IMR-90 (cell line): Measurements from ENCODE around the gene CYTH1. TPM values are rescaled to one million over a fixed set of nuclear protein-coding genes. Genes with fewer than 3 reads are reported as not detected.

ENCODE experiments used
- ATAC-seq: fragments of 200-7000 bp; cut with Tn5 transposase; 2 replicates; pipeline ENCODE4 v1.9.1; 2020; ENCODE audit warnings: low read depth, mild to moderate bottlenecking, moderate library complexity
- BruUV-seq: library from RNA; stranded (reverse); fragments of 400-500 nt; replicated peaks from 2 replicates; lab custom pipeline; 2021; lab: Mats Ljungman, UMichigan
- CTCF ChIA-PET: fragments of 300-600 bp; formaldehyde crosslinking; extraction: SDS; loops from one replicate; lab custom pipeline; 2021; ENCODE audit warnings: antibody characterized with exemption; lab: Yijun Ruan, JAX
- POLR2A ChIA-PET: fragments of 300-600 bp; sonication (Branson Sonifier 250); formaldehyde crosslinking; loops from one replicate; lab custom pipeline; 2022; ENCODE audit warnings: antibody characterized with exemption; ENCODE audit not compliant: unreplicated experiment; lab: Charles Lee
- DNase-seq: peaks from one replicate; pipeline ENCODE4 v3.0.0; 2013
- H2AFZ ChIP-seq: replicated peaks from 2 replicates; pipeline ENCODE3; 2013; ENCODE audit warnings: low read length, mild to moderate bottlenecking; ENCODE audit not compliant: poor library complexity
- H2AK5ac ChIP-seq: 2 replicates; pipeline ENCODE4 v1.6.1; 2013; ENCODE audit warnings: low read depth, low read length, inconsistent platforms
- H2AK9ac ChIP-seq: replicated peaks from 2 replicates; pipeline ENCODE3; 2013; ENCODE audit warnings: mild to moderate bottlenecking, low read depth, low read length, moderate library complexity; ENCODE audit not compliant: poor library complexity
- H2BK120ac ChIP-seq: 2 replicates; pipeline ENCODE4 v1.6.1; 2013; ENCODE audit warnings: low read depth, low read length, inconsistent platforms
- H2BK15ac ChIP-seq: 3 replicates; pipeline ENCODE4 v1.6.1; 2013; ENCODE audit warnings: low read depth, low read length, inconsistent platforms
- H2BK20ac ChIP-seq: 2 replicates; pipeline ENCODE4 v1.6.1; 2013; ENCODE audit warnings: low read depth, mild to moderate bottlenecking, inconsistent platforms, low read length, moderate library complexity
- H2BK5ac ChIP-seq: 2 replicates; pipeline ENCODE4 v1.6.1; 2013; ENCODE audit warnings: mild to moderate bottlenecking, low read depth, low read length, inconsistent platforms; ENCODE audit not compliant: poor library complexity, severe bottlenecking
- H3K14ac ChIP-seq: replicated peaks from 2 replicates; pipeline ENCODE4 v1.6.1; 2013; ENCODE audit warnings: low read depth, low read length, inconsistent platforms
- H3K18ac ChIP-seq: 2 replicates; pipeline ENCODE4 v1.6.1; 2013; ENCODE audit warnings: low read depth, low read length, control low read depth
- H3K23ac ChIP-seq: 2 replicates; pipeline ENCODE4 v1.6.1; 2013; ENCODE audit warnings: low read depth, low read length, inconsistent platforms
- H3K27ac ChIP-seq: 2 replicates; pipeline ENCODE4 v1.5.1; 2013; ENCODE audit warnings: mild to moderate bottlenecking, control low read depth, low read length; ENCODE audit not compliant: insufficient read depth
- H3K27me3 ChIP-seq: 2 replicates; pipeline ENCODE4 v1.6.1; 2013; ENCODE audit warnings: low read length; ENCODE audit not compliant: control insufficient read depth, insufficient read depth
- H3K36me3 ChIP-seq: 2 replicates; pipeline ENCODE4 v1.6.1; 2013; ENCODE audit warnings: low read length, mixed read lengths; ENCODE audit not compliant: control insufficient read depth, insufficient read depth
- H3K4ac ChIP-seq: 2 replicates; pipeline ENCODE4 v1.6.1; 2013; ENCODE audit warnings: low read depth, low read length, inconsistent platforms
- H3K4me1 ChIP-seq: 2 replicates; pipeline ENCODE4 v1.6.1; 2013; ENCODE audit warnings: low read length, mixed read lengths; ENCODE audit not compliant: control insufficient read depth, insufficient read depth
- H3K4me2 ChIP-seq: 2 replicates; pipeline ENCODE4 v1.6.1; 2013; ENCODE audit warnings: low read depth, mild to moderate bottlenecking, control low read depth, low read length, moderate library complexity
- H3K4me3 ChIP-seq: 2 replicates; pipeline ENCODE4 v1.5.1; 2013; ENCODE audit warnings: low read depth, mild to moderate bottlenecking, control low read depth, low read length, moderate library complexity; ENCODE audit not compliant: insufficient read depth
- H3K56ac ChIP-seq: 2 replicates; pipeline ENCODE4 v1.6.1; 2013; ENCODE audit warnings: low read length, inconsistent platforms; ENCODE audit not compliant: insufficient read depth; ENCODE audit errors: extremely low read depth
- H3K79me1 ChIP-seq, 2 experiments: 2 replicates each; pipeline ENCODE4 v1.6.1; 2013; ENCODE audit warnings: low read length in 2 of 2, inconsistent platforms in 1 of 2, low read depth in 1 of 2
- H3K9ac ChIP-seq: 2 replicates; pipeline ENCODE4 v1.6.1; 2013; ENCODE audit warnings: low read depth, low read length, control low read depth
- H3K9me1 ChIP-seq: 2 replicates; pipeline ENCODE4 v1.6.1; 2013; ENCODE audit warnings: low read length, inconsistent platforms; ENCODE audit not compliant: insufficient read depth
- H3K9me3 ChIP-seq: 2 replicates; pipeline ENCODE4 v1.6.1; 2013; ENCODE audit warnings: low read length; ENCODE audit not compliant: control insufficient read depth, insufficient read depth
- H4K20me1 ChIP-seq: 2 replicates; pipeline ENCODE4 v1.6.1; 2013; ENCODE audit warnings: low read length, inconsistent platforms; ENCODE audit not compliant: insufficient read depth
- H4K5ac ChIP-seq: 2 replicates; pipeline ENCODE4 v1.6.1; 2013; ENCODE audit warnings: mild to moderate bottlenecking, low read depth, low read length, control low read depth
- H4K8ac ChIP-seq, 2 experiments: 2 replicates each; pipeline ENCODE4 v1.6.1; 2013; ENCODE audit warnings: low read depth in 2 of 2, low read length in 2 of 2, control low read depth in 1 of 2, inconsistent platforms in 1 of 2
- H4K91ac ChIP-seq: 2 replicates; pipeline ENCODE4 v1.6.1; 2013; ENCODE audit warnings: low read depth, low read length, inconsistent platforms; ENCODE audit not compliant: insufficient read depth
- MAZ ChIP-seq: IDR thresholded peaks from 2 replicates; pipeline ENCODE4 v1.6.1; 2012; ENCODE audit warnings: low read depth, mild to moderate bottlenecking, low read length, improper control_type of control experiment, moderate library complexity, borderline replicate concordance
- RAD21 ChIP-seq: IDR thresholded peaks from 2 replicates; pipeline ENCODE4 v1.6.1; 2012; ENCODE audit warnings: low read length, improper control_type of control experiment
- RFX5 ChIP-seq: IDR thresholded peaks from 2 replicates; pipeline ENCODE4 v1.8.0; 2012; ENCODE audit warnings: low read depth, mild to moderate bottlenecking, low read length, moderate library complexity
- USF2 ChIP-seq: fragments of 150-350 bp; IDR thresholded peaks from 2 replicates; pipeline ENCODE4 v1.6.1; 2017; ENCODE audit warnings: mild to moderate bottlenecking, antibody characterized with exemption, low read length, low read depth
- WGBS, 2 experiments: methylation state at CpG; one replicate each; pipeline versions ENCODE4 v1.1.5 to v1.1.7; 2013; ENCODE audit warnings: missing lambda C conversion rate in 2 of 2; ENCODE audit not compliant: insufficient read length in 1 of 2; ENCODE audit errors: extremely low coverage in 2 of 2; 5-methylcytosine and 5-hydroxymethylcytosine counted together
- dilution Hi-C: fragments of 300-500 bp; cut with HindIII; formaldehyde crosslinking; loops from one replicate; pipeline ENCODE4 v1.14.3; 2018; ENCODE audit warnings: low sequenced_read_pairs; ENCODE audit not compliant: unreplicated experiment
- in situ Hi-C: fragments of 300-500 bp; cut with MboI; formaldehyde crosslinking; loops from 3 replicates; pipeline ENCODE4 v1.14.3; 2019; ENCODE audit warnings: low sequenced_read_pairs, inconsistent platforms, mixed read lengths
- intact Hi-C: fragments of 100-400 bp; cut with micrococcal nuclease; formaldehyde crosslinking; loops from 2 replicates; pipeline ENCODE4 v1.10.0; 2022
- polyA plus RNA-seq, 3 experiments: library from polyadenylated mRNA; depleted of rRNA; stranded (reverse); fragments of >200 nt; gene quantifications; 2 replicates each; pipeline ENCODE4 v1.2.3, GENCODE V29; 2012; ENCODE audit warnings: low replicate concordance in 1 of 3
- total RNA-seq: library from RNA; depleted of rRNA; stranded (reverse); fragments of >200 nt; gene quantifications from 2 replicates; pipeline ENCODE4 v1.2.3, GENCODE V29; 2012

Gene CYTH1
- total and polyA plus RNA-seq, 2 of the 4 experiments (the other 2 are of a cell fraction), result 7.9 to 12.4 TPM

GRCh38 chr17:78709119-78709681 is 72.9 kb downstream of the CYTH1 start:
- Histone ChIP-seq H4K8ac (no peak overlapping the region), H3K56ac (no peak overlapping the region), H3K4me3 (no peak overlapping the region), H3K4me1 (peaks cover 4% of the 10 kb centered on the region; the same call in 1 of the 2 replicates), H3K23ac (no peak overlapping the region), H3K4ac (no peak overlapping the region; the same call in 1 of the 2 replicates), H3K18ac (no peak overlapping the region), H2BK20ac (no peak overlapping the region; the same call in 1 of the 2 replicates), H4K91ac (no peak overlapping the region; the same call in 1 of the 2 replicates), H2BK5ac (no peak overlapping the region), H2AK9ac (no peak overlapping the region), H3K27ac (no peak overlapping the region), H3K14ac (no peak overlapping the region), H2AK5ac (0 out of 2 replicates have a peak overlapping the region, but pooled peaks have one; percentile 3), H3K9me1 (no peaks in the 10 kb centered on the region), H3K9ac (no peak overlapping the region), H2BK15ac (no peak overlapping the region), H3K36me3 (0 out of 2 replicates have a peak, but pooled peaks cover 3% of the 10 kb centered on the region), H3K79me1 (peaks cover 9 to 10% of the 10 kb centered on the region in 2 experiments; a peak in 3 of 4 replicates), H3K27me3 (no peaks in the 10 kb centered on the region), H4K20me1 (no peaks in the 10 kb centered on the region; the same call in 1 of the 2 replicates), H4K5ac (no peak overlapping the region), H2AFZ (no peak overlapping the region), H3K9me3 (no peaks in the 10 kb centered on the region), H3K4me2 (no peak overlapping the region), H2BK120ac (no peak overlapping the region; the same call in 1 of the 2 replicates)
- ATAC-seq (no peak), DNase-seq (no peak)
- 91% methylated on average over 6 of the region's 10 CpGs; no CpG with 5 or more reads in 1 of the 2 experiments for WGBS, 2 experiments
- ChIA-PET CTCF (interaction anchor here (0.6 to 2.3 kb wide), 11 partner anchors 8 to 1967 kb away, joined by 3 to 13 read pairs (median 5); no protein-coding TSS in a partner anchor), POLR2A (interaction anchor here (0.8 kb wide), 1 partner anchor 36 kb away, joined by 3 read pairs; no protein-coding TSS in a partner anchor)
- in situ Hi-C loops (loop anchor here (5.0 kb wide), 1 partner anchor 212 kb away; no protein-coding TSS in a partner anchor), dilution Hi-C loops (no loop called here), intact Hi-C loops (loop anchor here (2.0 to 10.0 kb wide), 3 partner anchors 36 to 454 kb away; partner anchors contain the start of gene SOCS3)
- BruUV-seq, result no TSS peak
- TF ChIP-seq RFX5, result no peak
- TF ChIP-seq RAD21, result no peak
- no peak for TF ChIP-seq USF2
- TF ChIP-seq MAZ, result no peak
